Measurements from ENCODE around the gene FHOD3.

DNA sequence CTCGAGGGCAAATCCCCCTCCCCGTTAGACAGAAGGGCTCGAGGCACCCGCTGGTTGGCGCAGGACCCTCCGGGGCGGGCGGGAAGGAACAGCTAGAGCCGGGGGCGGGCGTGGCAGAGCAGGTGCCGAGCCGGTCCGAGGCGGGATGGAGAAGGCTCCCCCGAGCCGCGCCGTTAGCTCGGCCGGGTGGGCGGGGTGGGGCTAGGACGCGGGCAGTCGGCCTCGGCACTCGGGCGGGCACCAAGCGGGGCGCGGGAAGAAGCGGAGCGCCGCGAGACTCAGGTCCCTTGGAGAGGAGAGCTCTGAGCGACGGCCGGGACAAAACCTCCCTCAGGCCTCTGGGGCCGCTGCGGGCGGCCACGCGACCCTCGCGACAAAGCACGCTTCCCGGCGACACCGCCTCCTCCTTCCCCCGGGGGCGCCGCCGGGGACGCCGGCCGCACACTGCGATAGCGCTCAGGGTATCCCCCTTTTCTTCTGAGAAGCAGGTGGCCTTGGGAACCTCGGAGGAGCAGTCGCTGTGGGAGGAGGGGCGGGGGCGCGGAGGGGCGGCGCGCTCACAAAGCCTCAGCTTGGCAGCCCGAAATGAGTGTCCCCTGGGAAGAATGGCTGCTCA lies 721 bp downstream of the FHOD3 start:
- no peak for TF ChIP-seq RAD21 (CRISPR knock-in tag; IDR thresholded peaks at IDR 0.05)
- no peak for TF ChIP-seq SP2 (CRISPR knock-in tag; IDR thresholded peaks at IDR 0.05)

Measured in HepG2 (cell line).